COLO829 (cell line): ENCODE results near the gene MCU.
A peak's percentile ranks its signal among the peaks of the same experiment; 100 is the strongest.
"Not testable (repeated sequence)": the region's sequence is repeated elsewhere in the genome, so short reads cannot be mapped to it uniquely, and the experiment has no call there.

Experiments used
- DNase-seq: peaks from one replicate; pipeline ENCODE4 v3.0.0; 2012; ENCODE audit warnings: low spot score

The MCU gene, protein sequence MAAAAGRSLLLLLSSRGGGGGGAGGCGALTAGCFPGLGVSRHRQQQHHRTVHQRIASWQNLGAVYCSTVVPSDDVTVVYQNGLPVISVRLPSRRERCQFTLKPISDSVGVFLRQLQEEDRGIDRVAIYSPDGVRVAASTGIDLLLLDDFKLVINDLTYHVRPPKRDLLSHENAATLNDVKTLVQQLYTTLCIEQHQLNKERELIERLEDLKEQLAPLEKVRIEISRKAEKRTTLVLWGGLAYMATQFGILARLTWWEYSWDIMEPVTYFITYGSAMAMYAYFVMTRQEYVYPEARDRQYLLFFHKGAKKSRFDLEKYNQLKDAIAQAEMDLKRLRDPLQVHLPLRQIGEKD

DNA sequence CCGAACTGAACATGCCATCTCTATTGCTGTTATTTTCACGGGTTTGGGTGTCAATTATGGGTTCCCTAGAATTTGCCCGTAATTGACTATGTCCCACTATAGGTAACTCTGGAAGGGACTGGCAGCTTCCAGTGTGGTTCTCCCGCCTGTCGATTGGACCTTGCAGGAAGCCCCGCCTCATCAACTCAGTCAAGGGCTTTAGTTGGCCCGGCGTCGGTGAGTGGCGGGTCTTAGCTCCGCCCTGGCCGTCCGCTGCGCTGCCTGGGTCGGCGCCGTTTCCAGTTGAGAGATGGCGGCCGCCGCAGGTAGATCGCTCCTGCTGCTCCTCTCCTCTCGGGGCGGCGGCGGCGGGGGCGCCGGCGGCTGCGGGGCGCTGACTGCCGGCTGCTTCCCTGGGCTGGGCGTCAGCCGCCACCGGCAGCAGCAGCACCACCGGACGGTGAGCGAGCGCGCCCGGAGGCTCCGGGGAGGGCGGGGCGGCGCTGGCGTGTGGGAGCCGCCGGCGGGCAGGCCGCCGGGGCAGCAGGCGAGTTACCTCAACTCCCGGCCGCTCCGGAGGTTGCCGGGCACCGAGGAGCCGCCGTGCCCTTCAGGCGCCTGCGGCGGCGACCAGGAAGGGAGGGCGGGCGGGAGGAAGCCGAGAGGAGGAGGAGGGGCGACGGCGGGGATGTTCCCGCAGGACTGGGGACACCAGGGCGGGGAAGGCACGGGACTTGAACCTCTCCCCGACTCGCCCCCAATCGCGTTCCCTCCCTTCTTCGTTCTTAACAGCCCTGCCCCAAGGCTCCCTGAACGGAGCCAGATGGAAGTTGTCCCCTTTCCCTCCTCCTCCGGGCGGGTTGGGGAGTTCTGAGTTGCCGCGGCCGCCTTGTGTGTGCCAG is at the start of gene MCU:
MCU (plus strand) TSS at position 281 of the 881 bp plus-strand sequence; CDS start at position 290, 9 bp downstream.
- DNase-seq = peak; percentile 72

DNA sequence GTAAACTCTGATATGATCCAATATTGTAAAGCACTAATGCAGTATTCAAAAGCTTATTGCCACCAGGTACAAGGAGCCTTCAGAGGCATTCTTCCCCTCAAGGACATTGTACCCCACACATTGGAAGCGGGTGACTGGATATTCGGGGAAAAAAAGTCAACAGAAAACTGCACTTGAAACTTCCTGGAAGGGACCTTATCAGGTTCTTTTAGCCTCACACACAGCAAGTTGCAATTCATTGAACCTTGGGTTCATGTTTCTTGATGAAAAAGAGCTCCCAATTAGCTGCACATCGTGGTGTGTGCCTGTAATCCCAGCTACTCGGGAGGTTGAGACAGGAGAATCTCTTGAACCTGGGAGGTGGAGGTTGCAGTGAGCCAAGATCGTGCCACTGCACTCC is 49.6 kb upstream of the MCU start:
- DNase-seq = no peak

DNA sequence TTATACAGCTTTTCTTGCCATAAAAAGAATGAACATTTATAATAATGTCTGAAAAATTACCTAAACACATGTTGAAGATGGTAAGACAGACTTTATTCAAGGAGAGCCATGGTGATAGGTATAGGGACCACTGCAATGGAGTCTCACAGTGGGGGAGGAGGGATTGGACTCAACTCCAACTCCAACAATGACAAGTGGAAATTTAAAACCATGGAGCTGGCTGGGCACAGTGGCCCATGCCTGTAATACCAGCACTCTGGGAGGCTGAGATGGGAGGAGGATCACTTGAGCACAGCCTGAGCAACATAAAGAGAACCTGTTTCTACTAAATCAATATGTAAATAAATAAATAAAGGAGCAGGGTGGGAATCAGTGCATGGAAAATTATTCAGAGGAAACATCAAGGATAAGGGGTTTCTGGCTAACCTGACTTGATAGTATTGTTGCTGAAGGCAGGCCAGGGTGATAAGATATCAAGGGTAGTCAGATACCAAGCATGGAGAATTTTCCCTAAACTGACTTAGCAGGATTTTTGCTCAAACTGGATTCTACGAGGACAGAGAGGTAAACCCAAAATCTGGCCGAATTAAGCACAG is 46.6 kb upstream of the MCU start:
- no peak for DNase-seq

DNA sequence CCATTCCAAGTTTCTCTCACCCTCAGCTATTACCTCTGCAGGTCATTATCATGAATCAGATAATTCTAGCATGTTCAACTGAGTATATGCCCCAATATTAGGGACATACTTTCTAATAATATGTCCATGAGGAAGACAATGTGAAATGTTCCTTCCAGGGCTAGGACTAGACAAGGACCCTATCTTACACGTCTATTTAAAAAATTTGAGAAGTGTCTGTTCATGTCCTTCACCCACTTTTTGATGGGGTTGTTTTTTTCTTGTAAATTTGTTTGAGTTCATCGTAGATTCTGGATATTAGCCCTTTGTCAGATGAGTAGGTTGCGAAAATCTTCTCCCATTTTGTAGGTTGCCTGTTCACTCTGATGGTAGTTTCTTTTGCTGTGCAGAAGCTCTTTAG is 45.0 kb upstream of the MCU start:
- DNase-seq = not testable (repeated sequence)

DNA sequence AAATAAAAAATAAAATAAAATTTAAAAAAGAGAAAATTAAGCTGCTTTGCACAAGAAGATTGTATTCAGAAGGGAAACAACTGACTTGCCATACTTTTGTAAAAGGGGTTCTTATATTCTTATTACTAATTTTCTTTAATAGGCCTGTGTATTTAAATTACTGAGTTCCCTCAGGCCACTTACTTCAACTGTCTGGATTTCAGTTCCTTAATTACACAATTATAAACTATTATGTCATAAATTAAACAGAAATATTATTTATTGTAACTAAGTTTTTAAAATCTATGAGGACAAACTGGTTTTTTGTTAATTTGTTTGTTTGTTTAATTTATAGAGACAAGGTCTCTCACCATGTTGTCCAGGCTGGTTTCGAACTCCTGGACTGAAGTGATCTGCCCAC is 43.6 kb upstream of the MCU start:
- DNase-seq = no peak

DNA sequence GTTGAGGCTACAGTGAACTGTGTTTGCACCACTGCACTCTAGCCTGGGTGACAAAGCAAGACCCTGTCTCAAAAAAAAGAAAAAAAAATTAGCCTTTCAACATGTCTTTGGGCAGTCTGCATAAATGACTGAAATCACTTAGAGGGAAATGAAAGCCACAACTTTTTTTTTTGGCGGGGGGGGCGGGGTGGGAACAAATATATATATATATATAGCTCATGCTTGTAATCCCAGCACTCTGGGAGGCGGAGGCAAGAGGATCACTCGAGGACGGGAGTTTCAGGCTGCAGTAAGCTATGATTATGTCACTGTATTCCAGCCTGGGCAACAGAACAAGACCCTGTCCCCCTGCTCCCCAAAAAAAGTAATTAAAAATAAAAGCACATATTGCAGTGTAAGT is 42.7 kb upstream of the MCU start:
- no peak for DNase-seq

DNA sequence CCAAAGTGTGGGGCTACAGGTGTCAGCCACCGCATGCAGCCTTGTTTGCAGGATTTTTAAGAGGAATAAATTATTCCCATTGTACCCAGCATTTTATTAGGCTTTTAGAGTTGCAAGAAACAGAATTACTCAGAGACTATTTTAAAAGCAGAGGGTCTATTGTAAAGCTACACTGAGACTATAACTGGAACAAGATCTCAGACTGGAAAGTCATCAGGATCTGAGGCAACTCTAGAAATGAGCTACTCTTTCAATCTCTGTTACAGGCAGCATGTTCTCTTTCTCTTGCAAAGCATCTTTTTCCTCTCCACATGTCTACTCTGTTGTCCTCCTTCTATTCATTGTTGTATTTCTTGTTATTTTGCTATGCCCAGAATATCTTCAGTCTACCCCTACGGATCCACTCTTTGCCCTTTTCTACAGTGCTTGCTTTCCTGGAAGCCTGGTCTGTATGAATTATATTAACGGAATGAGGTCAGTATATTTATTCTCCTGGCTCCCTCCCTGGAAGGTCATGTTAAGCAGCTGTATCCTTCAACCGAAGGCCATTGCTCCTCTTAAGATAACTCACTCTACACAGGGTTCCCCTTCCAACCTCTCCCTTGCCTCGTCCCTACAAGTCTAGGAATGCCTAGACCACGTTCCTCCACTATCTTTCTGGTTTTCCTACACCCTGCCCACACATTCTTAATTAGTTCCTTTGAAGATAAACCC is 38.4 kb upstream of the MCU start:
- DNase-seq = no peak

DNA sequence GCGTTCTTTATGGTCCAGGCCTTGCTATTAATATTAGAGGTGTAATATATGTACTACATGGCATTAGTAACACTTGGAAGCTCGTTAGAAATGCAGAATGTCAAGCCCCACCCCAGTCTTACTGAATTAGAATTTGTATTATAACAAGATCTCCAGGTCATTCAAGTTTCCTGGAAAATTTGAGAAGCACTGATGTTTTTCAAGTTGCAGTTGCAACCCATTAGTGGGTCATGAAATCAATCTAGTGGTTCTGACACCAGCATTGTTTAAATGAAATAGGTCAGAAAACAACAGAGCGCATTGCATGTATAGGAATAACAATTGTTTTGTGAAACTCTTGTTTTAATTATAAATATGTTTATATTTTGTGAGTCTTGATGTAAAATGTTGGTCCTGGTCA is 37.2 kb upstream of the MCU start:
- DNase-seq = no peak

DNA sequence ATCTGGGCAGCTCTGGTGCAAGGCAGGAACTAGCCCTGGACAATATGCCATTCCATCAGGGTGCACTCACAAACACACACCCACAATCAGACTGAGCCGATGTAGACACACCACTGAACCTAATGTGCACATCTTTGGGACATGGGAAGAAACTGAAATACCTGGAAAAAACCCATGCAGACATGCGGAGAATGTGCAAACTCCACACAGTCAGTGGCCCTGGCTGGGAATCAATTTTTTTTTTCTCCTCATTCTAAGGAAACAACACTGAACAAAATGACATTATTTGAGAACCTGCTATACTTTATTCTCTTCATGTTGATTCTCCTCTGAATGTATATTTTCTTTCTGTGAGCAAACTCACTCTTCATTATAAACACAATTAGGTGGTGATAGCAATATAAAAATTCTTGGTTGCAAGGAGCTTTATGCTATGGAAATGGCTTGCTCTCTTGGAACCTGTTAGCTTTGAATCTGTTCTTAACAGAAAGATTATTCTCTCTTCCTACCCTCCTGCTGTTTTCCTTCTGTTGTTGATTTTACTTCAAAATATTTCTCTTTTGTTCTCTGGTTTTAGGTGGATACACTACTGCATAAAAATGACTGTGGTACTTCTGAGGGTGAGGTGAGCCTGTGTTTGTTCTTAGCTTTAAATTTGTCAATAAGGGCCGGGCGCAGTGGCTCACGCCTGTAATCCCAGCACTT is 33.1 kb upstream of the MCU start:
- DNase-seq = no peak

DNA sequence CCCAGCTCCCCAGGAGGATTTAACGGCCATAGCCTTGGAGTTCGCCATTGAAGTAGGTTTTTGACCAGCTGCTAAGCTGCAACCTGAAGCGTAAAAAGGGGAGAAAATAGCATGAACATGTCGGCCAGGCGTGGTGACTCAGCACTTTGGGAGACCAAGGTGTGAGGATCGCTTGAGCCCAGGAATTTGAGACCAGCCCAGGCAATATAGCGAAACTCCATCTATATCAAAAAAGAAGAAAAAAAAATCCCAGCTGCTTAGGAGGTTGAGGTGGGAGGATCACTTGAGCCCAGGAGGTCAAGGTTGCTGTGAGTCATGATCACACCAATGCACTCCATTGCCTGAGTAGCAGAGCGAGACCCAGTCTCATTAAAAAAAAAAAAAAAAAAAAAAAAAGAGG is 32.2 kb upstream of the MCU start:
- no peak for DNase-seq

DNA sequence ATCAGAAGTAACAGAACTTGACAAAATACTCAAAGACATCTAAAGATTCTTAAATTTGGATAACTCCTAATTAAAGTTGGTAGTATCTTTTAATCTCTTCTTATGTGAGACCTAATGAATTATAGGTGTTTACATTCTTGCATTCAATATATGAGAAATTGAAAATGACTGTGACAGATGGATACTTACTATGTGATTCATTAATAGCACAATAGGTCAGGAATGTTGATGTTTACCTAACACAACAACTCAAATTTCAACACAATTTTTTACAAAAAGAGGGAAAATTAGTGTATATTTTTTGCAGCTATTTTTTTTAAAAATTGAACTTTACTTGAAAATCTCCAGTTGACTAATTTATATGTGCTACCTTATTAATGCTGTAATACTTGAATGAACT is 31.7 kb upstream of the MCU start:
- DNase-seq = no peak

DNA sequence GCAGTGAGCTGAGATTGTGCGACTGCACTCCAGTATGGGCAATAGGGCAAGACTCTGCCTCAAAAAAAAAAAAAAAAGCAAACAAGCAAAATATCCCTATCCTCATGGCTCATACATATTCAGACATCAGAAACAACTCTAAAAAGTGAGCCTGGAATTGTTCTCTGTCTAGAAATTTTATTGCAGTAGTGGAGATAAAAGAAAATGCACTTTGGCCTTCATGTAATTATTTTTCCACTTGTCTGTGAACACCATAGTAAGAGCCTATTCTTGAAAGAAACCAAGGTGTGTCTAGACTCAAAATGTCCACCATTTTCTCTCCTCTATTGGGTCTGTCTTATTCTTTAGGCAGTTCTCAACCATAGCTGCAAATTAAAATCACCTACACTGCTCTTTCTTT is 30.5 kb upstream of the MCU start:
- DNase-seq = no peak

DNA sequence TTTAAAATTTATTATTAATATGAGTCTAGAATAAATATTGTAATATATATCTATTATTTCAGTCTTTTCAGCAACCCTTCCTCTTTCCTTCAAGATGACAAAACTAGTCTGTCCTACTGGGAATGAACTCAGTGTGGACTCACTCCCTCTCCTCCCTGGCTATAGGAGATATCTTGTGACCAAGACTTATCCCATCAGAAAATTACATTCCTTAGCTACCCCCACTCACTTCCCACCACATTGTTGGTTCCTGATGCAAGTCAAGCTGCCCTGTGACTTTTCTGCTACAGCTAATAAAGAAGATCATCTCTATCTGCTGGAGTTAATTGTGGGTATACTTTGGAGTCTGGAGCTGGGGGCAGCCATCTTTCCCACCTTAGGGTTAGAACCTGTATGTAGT is 28.0 kb upstream of the MCU start:
- no peak for DNase-seq

DNA sequence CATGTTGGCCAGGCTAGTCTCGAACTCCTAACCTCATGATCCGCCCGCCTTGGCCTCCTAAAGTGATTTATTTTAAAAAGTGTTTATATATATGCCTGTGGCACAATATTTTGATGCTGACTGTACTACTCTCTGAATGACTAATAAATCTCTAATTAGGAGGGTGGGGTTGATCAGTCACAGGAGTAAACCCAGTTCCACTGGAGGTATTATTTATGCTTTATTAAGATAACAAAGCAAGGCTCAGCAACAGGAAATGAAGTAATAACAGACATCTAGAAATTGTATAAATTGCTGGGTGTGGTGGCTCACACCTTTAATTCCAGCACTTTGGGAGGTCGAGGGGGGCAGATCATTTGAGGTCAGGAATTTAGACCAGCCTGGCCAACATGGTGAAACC is 26.0 kb upstream of the MCU start:
- DNase-seq = no peak

DNA sequence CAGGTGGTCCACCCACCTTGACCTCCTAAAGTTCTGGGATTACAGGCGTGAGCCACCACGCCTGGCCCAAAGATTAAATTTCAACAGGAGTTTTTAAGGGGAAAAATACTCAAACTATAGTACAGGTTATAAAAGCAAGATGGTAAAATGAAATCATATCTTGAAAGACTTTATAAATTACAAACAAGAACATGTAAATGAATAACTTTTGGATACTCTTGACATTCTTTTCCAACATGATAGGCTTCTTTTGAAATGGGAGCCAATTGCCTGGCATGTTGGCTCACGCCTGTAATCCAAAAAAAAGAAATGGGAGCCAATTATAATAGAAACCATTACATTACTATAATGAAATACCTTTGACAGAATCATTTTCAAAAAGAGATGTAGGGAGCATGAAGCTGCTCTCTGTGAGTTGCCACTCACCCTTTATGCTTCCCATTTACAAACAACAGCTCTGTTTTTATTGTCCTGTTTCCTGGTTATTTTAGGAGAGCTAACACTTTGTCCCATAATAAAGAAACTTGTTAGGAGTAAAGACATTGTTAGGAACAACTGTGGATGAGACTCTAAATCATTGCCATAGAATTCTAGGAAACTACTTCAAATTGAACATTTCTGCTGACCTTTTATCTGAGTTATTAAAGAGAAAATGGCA is 24.6 kb upstream of the MCU start:
- DNase-seq = no peak

DNA sequence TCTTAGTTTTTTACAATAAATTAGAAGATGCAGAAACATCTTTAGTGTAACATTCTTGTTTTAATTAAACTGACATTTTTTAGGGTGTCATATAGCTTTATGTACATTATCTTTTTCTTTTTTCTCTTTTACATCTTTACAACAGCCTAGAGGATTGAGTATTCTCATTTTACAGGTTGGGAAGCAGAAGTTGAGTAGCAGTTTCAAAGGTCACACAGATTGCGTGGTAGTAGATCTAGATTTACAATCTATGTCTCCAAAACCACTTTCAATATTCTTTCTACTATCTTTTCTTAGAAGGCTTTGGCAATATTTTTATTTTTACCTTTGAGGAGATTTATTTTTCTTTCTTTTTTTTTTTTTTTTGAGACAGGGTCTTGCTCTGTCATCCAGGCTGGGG is 18.7 kb upstream of the MCU start:
- no peak for DNase-seq

DNA sequence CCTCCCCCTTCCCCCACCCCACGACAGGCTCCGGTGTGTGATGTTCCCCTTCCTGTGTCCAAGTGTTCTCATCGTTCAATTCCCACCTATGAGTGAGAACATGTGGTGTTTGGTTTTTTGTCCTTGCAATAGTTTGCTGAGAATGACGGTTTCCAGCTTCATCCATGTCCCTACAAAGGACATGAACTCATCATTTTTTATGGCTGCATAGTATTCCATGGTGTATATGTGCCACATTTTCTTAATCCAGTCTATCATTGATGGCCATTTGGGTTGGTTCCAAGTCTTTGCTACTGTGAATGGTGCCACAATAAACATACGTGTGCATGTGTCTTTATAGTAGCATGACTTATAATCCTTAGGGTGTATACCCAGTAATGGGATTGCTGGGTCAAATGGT is 17.8 kb upstream of the MCU start:
- DNase-seq = not testable (repeated sequence)

DNA sequence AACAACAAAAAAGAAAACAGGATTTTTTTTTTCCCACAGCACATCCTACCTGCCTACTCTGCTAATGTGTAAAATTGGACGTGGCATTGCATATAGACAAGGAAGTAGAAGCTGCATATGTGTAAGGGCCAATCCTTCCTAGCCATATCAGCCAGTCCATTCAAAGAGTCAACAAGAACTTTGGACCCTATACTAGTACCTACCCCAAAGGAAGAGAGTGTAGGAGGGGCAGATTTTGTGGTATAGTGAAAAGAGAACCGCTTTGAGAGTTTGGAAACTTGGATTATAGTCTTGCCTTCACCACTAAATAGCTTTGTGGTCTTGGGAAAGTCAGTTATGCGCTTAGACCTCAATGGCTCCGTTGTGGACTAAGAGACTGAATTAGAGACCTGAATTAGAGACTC is 12.1 kb upstream of the MCU start:
- no peak for DNase-seq

DNA sequence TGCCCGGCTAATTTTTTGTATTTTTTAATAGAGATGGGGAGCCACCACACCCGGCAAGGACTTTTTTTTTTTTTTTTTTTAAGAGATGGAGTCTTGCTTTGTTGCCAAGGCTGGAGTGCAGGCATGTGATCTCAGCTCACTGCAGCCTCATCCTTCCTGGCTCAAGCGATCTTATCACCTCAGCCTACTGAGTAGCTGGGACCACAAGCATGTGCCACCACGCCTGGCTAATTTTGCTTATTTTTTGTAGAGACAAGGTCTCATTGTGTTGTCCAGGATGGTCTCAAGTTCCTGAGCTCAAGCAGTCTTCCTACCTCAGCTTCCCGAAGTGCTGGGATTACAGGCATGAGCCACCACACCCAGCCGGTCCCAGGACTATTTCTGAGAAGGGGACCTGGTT is 9.3 kb upstream of the MCU start:
- DNase-seq = no peak

DNA sequence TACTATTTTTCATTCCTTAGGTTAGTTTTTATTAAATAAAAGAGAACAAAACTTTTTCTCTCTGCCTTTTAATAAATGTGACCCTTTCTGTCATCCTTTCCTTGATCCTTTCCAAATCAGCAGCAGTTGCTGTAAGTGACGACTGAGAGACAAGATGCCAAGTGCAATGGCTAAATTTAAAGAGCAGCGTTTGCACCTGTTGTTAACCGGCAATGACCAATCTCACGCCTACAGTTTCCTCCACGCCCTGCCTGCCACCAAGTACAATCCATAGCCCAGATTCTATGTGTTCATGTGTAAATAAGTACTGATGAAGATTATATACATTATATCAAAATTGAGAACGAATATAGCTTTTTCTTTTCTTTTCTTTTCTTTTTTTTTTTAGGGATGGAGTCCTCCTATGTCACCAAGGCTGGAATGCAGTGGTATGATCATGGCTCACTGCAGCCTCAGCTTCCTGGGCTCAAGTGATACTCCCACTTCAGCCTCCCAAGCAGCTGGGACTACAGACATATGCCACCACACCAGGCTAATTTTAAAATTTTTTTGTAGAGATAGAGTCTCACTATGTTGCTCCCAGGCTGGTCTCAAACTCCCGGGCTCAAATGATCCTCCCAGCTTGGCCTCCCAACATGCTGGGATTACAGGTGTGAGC is 6.5 kb upstream of the MCU start:
- no peak for DNase-seq

DNA sequence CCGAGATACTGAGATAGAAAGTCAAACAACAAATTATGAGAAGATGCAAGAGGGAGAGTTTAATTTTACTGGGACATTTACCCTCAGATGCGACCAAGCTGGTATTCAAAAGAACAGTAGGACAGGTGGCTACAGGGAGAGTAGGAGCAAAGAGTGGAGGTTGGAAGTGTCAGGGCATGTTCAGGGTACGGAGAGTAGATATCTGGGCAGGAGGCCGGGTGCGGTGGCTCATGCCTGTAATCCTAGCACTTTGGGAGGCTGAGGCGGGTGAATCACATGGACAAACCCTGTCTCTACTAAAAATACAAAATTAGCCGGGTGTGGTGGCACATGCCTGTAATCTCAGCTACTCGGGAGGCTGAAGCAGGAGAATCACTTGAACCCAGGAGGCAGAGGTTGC is 5.5 kb upstream of the MCU start:
- not testable (repeated sequence) for DNase-seq
